Skeletal muscle tissue (tissue), 4 donors: ENCODE results near the gene EGR4. TPM values are rescaled to one million over a fixed set of nuclear protein-coding genes. Genes with fewer than 3 reads are reported as not detected.

Experiments
- H3K27ac ChIP-seq: one replicate; pipeline ENCODE4 v1.7.0; 2013; ENCODE audit warnings: mild to moderate bottlenecking, low read depth, low read length, inconsistent platforms
- H3K27me3 ChIP-seq, 3 donors: one replicate each; pipeline ENCODE4 v1.7.0; 2013; ENCODE audit warnings: low read length in 3 of 3; ENCODE audit not compliant: control insufficient read depth in 3 of 3, insufficient read depth in 3 of 3
- H3K36me3 ChIP-seq, 3 donors: one replicate each; pipeline ENCODE4 v1.7.0; 2013; ENCODE audit warnings: low read length in 3 of 3; ENCODE audit not compliant: control insufficient read depth in 3 of 3, insufficient read depth in 3 of 3
- H3K4me1 ChIP-seq, 3 donors: one replicate each; pipeline ENCODE4 v1.7.0; 2013; ENCODE audit warnings: low read length in 3 of 3, mild to moderate bottlenecking in 3 of 3; ENCODE audit not compliant: control insufficient read depth in 3 of 3, insufficient read depth in 3 of 3
- H3K4me3 ChIP-seq, 3 donors: one replicate each; pipeline ENCODE4 v1.7.0; 2013; ENCODE audit warnings: low read length in 3 of 3
- H3K9ac ChIP-seq, 3 donors: one replicate each; pipeline ENCODE4 v1.7.0; 2013; ENCODE audit warnings: low read length in 3 of 3, mild to moderate bottlenecking in 3 of 3, moderate library complexity in 2 of 3, low read depth in 1 of 3
- H3K9me3 ChIP-seq, 3 donors: one replicate each; pipeline ENCODE4 v1.7.0; 2013; ENCODE audit warnings: low read length in 3 of 3; ENCODE audit not compliant: control insufficient read depth in 3 of 3
- total RNA-seq: library from RNA; depleted of rRNA; stranded (reverse); fragments of >200 nt; gene quantifications from one replicate; pipeline ENCODE4 v1.2.3, GENCODE V29; 2014
- donor health status: Osteomylitis.

Gene EGR4
- total RNA-seq, 1 donor from 2014 or later = not detected

GRCh38 chr2:73258913-73259215 lies 34.5 kb downstream of the EGR4 start:
- Histone ChIP-seq H3K27ac (no peak overlapping the region), H3K4me3 (no peak overlapping the region), H3K9me3 (no peaks in the 10 kb centered on the region), H3K36me3 (peaks cover 11 to 13% (median 11%) of the 10 kb centered on the region in 3 donors), H3K9ac (no peak overlapping the region), H3K27me3 (peaks cover 0 to 6% (median 0%) of the 10 kb centered on the region in 3 donors), H3K4me1 (no peaks in the 10 kb centered on the region)

- no peak overlapping the region for H3K4me3 ChIP-seq
- H3K4me1 ChIP-seq = no peaks in the 10 kb centered on the region
- H3K9ac ChIP-seq = no peak overlapping the region
- peaks cover 16 to 18% (median 16%) of the 10 kb centered on the region in 3 donors for H3K36me3 ChIP-seq
- H3K27ac ChIP-seq = no peak overlapping the region
- H3K27me3 ChIP-seq = peaks cover 0 to 2% (median 0%) of the 10 kb centered on the region in 3 donors
- H3K9me3 ChIP-seq = no peaks in the 10 kb centered on the region
Measured at GRCh38 chr2:73258186-73258912, 35.0 kb downstream of the EGR4 start.

- Histone ChIP-seq H3K9ac (no peak overlapping the region), H3K4me3 (no peak overlapping the region), H3K27me3 (peaks cover 0 to 2% (median 0%) of the 10 kb centered on the region in 3 donors), H3K27ac (no peak overlapping the region), H3K9me3 (no peaks in the 10 kb centered on the region), H3K36me3 (peaks cover 23 to 26% (median 24%) of the 10 kb centered on the region in 3 donors), H3K4me1 (no peaks in the 10 kb centered on the region)
Measured at GRCh38 chr2:73257425-73258125, 35.8 kb downstream of the EGR4 start.

GRCh38 chr2:73257021-73257420 lies 36.3 kb downstream of the EGR4 start:
- Histone ChIP-seq H3K36me3 (peaks cover 27 to 30% (median 28%) of the 10 kb centered on the region in 3 donors), H3K27ac (no peak overlapping the region), H3K27me3 (peaks cover 0 to 2% (median 0%) of the 10 kb centered on the region in 3 donors), H3K4me1 (no peaks in the 10 kb centered on the region), H3K4me3 (no peak overlapping the region), H3K9me3 (no peaks in the 10 kb centered on the region), H3K9ac (no peak overlapping the region)

GRCh38 chr2:73256618-73256922 lies 36.8 kb downstream of the EGR4 start:
- Histone ChIP-seq H3K27me3 (peaks cover 0 to 2% (median 0%) of the 10 kb centered on the region in 3 donors), H3K4me3 (no peak overlapping the region), H3K9me3 (no peaks in the 10 kb centered on the region), H3K9ac (no peak overlapping the region), H3K36me3 (peaks cover 27 to 34% (median 31%) of the 10 kb centered on the region in 3 donors), H3K27ac (no peak overlapping the region), H3K4me1 (no peaks in the 10 kb centered on the region)

- Histone ChIP-seq H3K4me1 (peaks cover 0 to under 1% (median 0%) of the 10 kb centered on the region in 3 donors), H3K4me3 (no peak overlapping the region), H3K9ac (no peak overlapping the region), H3K36me3 (peaks cover 28 to 36% (median 34%) of the 10 kb centered on the region in 3 donors), H3K27me3 (peaks cover 0 to 2% (median 0%) of the 10 kb centered on the region in 3 donors), H3K9me3 (no peaks in the 10 kb centered on the region), H3K27ac (no peak overlapping the region)
Measured at GRCh38 chr2:73255907-73256617, 37.3 kb downstream of the EGR4 start.

- H3K9me3 ChIP-seq = no peaks in the 10 kb centered on the region
- no peak overlapping the region for H3K27ac ChIP-seq
- H3K36me3 ChIP-seq = peaks cover 38 to 45% (median 44%) of the 10 kb centered on the region in 3 donors
- H3K27me3 ChIP-seq = peaks cover 0 to under 1% (median 0%) of the 10 kb centered on the region in 3 donors
- H3K9ac ChIP-seq = no peak overlapping the region
- H3K4me3 ChIP-seq = no peak overlapping the region
- H3K4me1 ChIP-seq = peaks cover 0 to 10% (median 2%) of the 10 kb centered on the region in 3 donors
Measured at GRCh38 chr2:73255007-73255644, 38.2 kb downstream of the EGR4 start.

GRCh38 chr2:73254343-73255006 lies 38.9 kb downstream of the EGR4 start:
- Histone ChIP-seq H3K4me3 (no peak overlapping the region), H3K27ac (no peak overlapping the region), H3K9ac (no peak overlapping the region), H3K9me3 (no peaks in the 10 kb centered on the region), H3K36me3 (peaks cover 44 to 52% (median 50%) of the 10 kb centered on the region in 3 donors), H3K4me1 (peaks cover 0 to 12% (median 2%) of the 10 kb centered on the region in 3 donors), H3K27me3 (no peaks in the 10 kb centered on the region)

- no peak overlapping the region for H3K4me3 ChIP-seq
- no peak overlapping the region for H3K27ac ChIP-seq
- no peaks in the 10 kb centered on the region for H3K27me3 ChIP-seq
- H3K4me1 ChIP-seq = peaks cover 0 to 12% (median 2%) of the 10 kb centered on the region in 3 donors
- no peak overlapping the region for H3K9ac ChIP-seq
- peaks cover 47 to 57% (median 56%) of the 10 kb centered on the region in 3 donors for H3K36me3 ChIP-seq
- no peaks in the 10 kb centered on the region for H3K9me3 ChIP-seq
Measured at GRCh38 chr2:73253901-73254300, 39.4 kb downstream of the EGR4 start.
